IPS-18a (cell line): ENCODE measurements around the gene KDM4C.
"Not testable (repeated sequence)": the region's sequence is repeated elsewhere in the genome, so short reads cannot be mapped to it uniquely, and the experiment has no call there.

Experiments used
- H3K27ac ChIP-seq: one replicate; pipeline ENCODE4 v1.5.1; 2013; ENCODE audit warnings: low read length
- H3K27me3 ChIP-seq: one replicate; pipeline ENCODE4 v1.6.1; 2013; ENCODE audit warnings: mild to moderate bottlenecking, low read length; ENCODE audit not compliant: control insufficient read depth, insufficient read depth
- H3K36me3 ChIP-seq: one replicate; pipeline ENCODE4 v1.6.1; 2013; ENCODE audit warnings: low read depth, low read length; ENCODE audit not compliant: control insufficient read depth
- H3K4me1 ChIP-seq: one replicate; pipeline ENCODE4 v1.6.1; 2013; ENCODE audit warnings: low read depth, low read length; ENCODE audit not compliant: control insufficient read depth
- H3K4me3 ChIP-seq: one replicate; pipeline ENCODE4 v1.5.1; 2013; ENCODE audit warnings: low read length
- H3K9ac ChIP-seq: one replicate; pipeline ENCODE4 v1.6.1; 2013; ENCODE audit warnings: mild to moderate bottlenecking, low read length, moderate library complexity
- H3K9me3 ChIP-seq: one replicate; pipeline ENCODE4 v1.6.1; 2013; ENCODE audit warnings: low read depth, low read length; ENCODE audit not compliant: control insufficient read depth

Gene KDM4C

GRCh38 chr9:6757456-6758247 is at the start of gene KDM4C:
Gene KDM4C (plus strand): TSS chr9:6757973. CDS start chr9:6792989, 35,016 bp downstream.
- peaks cover 3% of the 10 kb centered on the region for H3K27me3 ChIP-seq
- H3K9ac ChIP-seq, result peak within 1 kb of the TSS; percentile 86
- H3K36me3 ChIP-seq, result no peaks in the 10 kb centered on the region
- H3K9me3 ChIP-seq, result no peaks in the 10 kb centered on the region
- H3K27ac ChIP-seq, result peak within 1 kb of the TSS; percentile 83
- peaks cover 5% of the 10 kb centered on the region for H3K4me1 ChIP-seq
- peak within 1 kb of the TSS; percentile 89 for H3K4me3 ChIP-seq

GRCh38 chr9:6708732-6709131 is 49.0 kb upstream of the KDM4C start:
- H3K9ac ChIP-seq, result no peak overlapping the region
- no peaks in the 10 kb centered on the region for H3K9me3 ChIP-seq
- H3K4me3 ChIP-seq, result no peak overlapping the region
- no peaks in the 10 kb centered on the region for H3K36me3 ChIP-seq
- H3K27me3 ChIP-seq, result no peaks in the 10 kb centered on the region
- H3K4me1 ChIP-seq, result no peaks in the 10 kb centered on the region
- no peak overlapping the region for H3K27ac ChIP-seq

- Histone ChIP-seq H3K27ac (no peak overlapping the region), H3K36me3 (no peaks in the 10 kb centered on the region), H3K4me3 (no peak overlapping the region), H3K27me3 (no peaks in the 10 kb centered on the region), H3K9ac (no peak overlapping the region), H3K4me1 (no peaks in the 10 kb centered on the region), H3K9me3 (no peaks in the 10 kb centered on the region)
Observed at GRCh38 chr9:6711403-6711802, 46.4 kb upstream of the KDM4C start.

- no peaks in the 10 kb centered on the region for H3K9me3 ChIP-seq
- H3K27me3 ChIP-seq, result no peaks in the 10 kb centered on the region
- no peaks in the 10 kb centered on the region for H3K4me1 ChIP-seq
- no peak overlapping the region for H3K9ac ChIP-seq
- no peak overlapping the region for H3K27ac ChIP-seq
- H3K36me3 ChIP-seq, result no peaks in the 10 kb centered on the region
- H3K4me3 ChIP-seq, result no peak overlapping the region
Observed at GRCh38 chr9:6712041-6712440, 45.7 kb upstream of the KDM4C start.

GRCh38 chr9:6714176-6714575 is 43.6 kb upstream of the KDM4C start:
- no peak overlapping the region for H3K4me3 ChIP-seq
- no peak overlapping the region for H3K9ac ChIP-seq
- H3K27me3 ChIP-seq, result no peaks in the 10 kb centered on the region
- H3K27ac ChIP-seq, result no peak overlapping the region
- no peaks in the 10 kb centered on the region for H3K9me3 ChIP-seq
- H3K36me3 ChIP-seq, result no peaks in the 10 kb centered on the region
- no peaks in the 10 kb centered on the region for H3K4me1 ChIP-seq

GRCh38 chr9:6715153-6715754 is 42.5 kb upstream of the KDM4C start:
- not testable (repeated sequence) for H3K9ac ChIP-seq, H3K27ac ChIP-seq, H3K27me3 ChIP-seq, H3K9me3 ChIP-seq, H3K36me3 ChIP-seq, H3K4me1 ChIP-seq, H3K4me3 ChIP-seq

GRCh38 chr9:6715755-6716643 is 41.8 kb upstream of the KDM4C start:
- Histone ChIP-seq H3K4me3 (no peak overlapping the region), H3K4me1 (no peaks in the 10 kb centered on the region), H3K9me3 (no peaks in the 10 kb centered on the region), H3K9ac (no peak overlapping the region), H3K36me3 (no peaks in the 10 kb centered on the region), H3K27ac (no peak overlapping the region), H3K27me3 (no peaks in the 10 kb centered on the region)

- H3K9me3 ChIP-seq, result no peaks in the 10 kb centered on the region
- no peaks in the 10 kb centered on the region for H3K4me1 ChIP-seq
- no peak overlapping the region for H3K9ac ChIP-seq
- no peak overlapping the region for H3K4me3 ChIP-seq
- H3K27ac ChIP-seq, result no peak overlapping the region
- no peaks in the 10 kb centered on the region for H3K36me3 ChIP-seq
- H3K27me3 ChIP-seq, result no peaks in the 10 kb centered on the region
Observed at GRCh38 chr9:6716766-6717165, 41.0 kb upstream of the KDM4C start.

GRCh38 chr9:6723881-6724420 is 33.8 kb upstream of the KDM4C start:
- no peak overlapping the region for H3K27ac ChIP-seq
- no peak overlapping the region for H3K4me3 ChIP-seq
- H3K27me3 ChIP-seq, result no peaks in the 10 kb centered on the region
- no peaks in the 10 kb centered on the region for H3K9me3 ChIP-seq
- H3K4me1 ChIP-seq, result no peaks in the 10 kb centered on the region
- no peaks in the 10 kb centered on the region for H3K36me3 ChIP-seq
- no peak overlapping the region for H3K9ac ChIP-seq

GRCh38 chr9:6733257-6733656 is 24.5 kb upstream of the KDM4C start:
- no peak overlapping the region for H3K27ac ChIP-seq
- H3K9me3 ChIP-seq, result no peaks in the 10 kb centered on the region
- no peak overlapping the region for H3K4me3 ChIP-seq
- no peaks in the 10 kb centered on the region for H3K4me1 ChIP-seq
- no peaks in the 10 kb centered on the region for H3K36me3 ChIP-seq
- H3K27me3 ChIP-seq, result no peaks in the 10 kb centered on the region
- H3K9ac ChIP-seq, result no peak overlapping the region

GRCh38 chr9:6733831-6734230 is 23.9 kb upstream of the KDM4C start:
- Histone ChIP-seq H3K4me1 (no peaks in the 10 kb centered on the region), H3K27me3 (no peaks in the 10 kb centered on the region), H3K9ac (no peak overlapping the region), H3K9me3 (no peaks in the 10 kb centered on the region), H3K27ac (no peak overlapping the region), H3K4me3 (no peak overlapping the region), H3K36me3 (no peaks in the 10 kb centered on the region)
